GM23338 (cell line): ENCODE results near the gene FAM9A. TPM values are rescaled to one million over a fixed set of nuclear protein-coding genes. Genes with fewer than 3 reads are reported as not detected.

Experiments used
- ATAC-seq: fragments of 200-7000 bp; cut with Tn5 transposase; 3 replicates; pipeline ENCODE4 v1.9.1; 2020
- DNase-seq: peaks from one replicate; pipeline ENCODE4 v3.0.0-alpha.2; 2015; ENCODE audit warnings: low spot score
- H2AFZ ChIP-seq: fragments of 200-600 bp; sonication (generic); 2 replicates; pipeline ENCODE4 v1.8.0; 2016; ENCODE audit warnings: antibody characterized with exemption, mild to moderate bottlenecking, moderate library complexity
- H3F3A ChIP-seq: fragments of 200-600 bp; sonication (generic); replicated peaks from 2 replicates; pipeline ENCODE4 v1.8.0; 2017; ENCODE audit warnings: antibody characterized with exemption, mixed run types, low read depth
- H3K27ac ChIP-seq: fragments of 200-600 bp; sonication (generic); 2 replicates; pipeline ENCODE4 v1.6.1; 2016; ENCODE audit warnings: low read depth
- H3K27me3 ChIP-seq: fragments of 200-600 bp; sonication (generic); 2 replicates; pipeline ENCODE4 v1.8.0; 2016; ENCODE audit warnings: mild to moderate bottlenecking, mixed run types, moderate library complexity; ENCODE audit not compliant: insufficient read depth
- H3K36me3 ChIP-seq: fragments of 200-600 bp; sonication (generic); 2 replicates; pipeline ENCODE4 v1.8.0; 2016; ENCODE audit warnings: mild to moderate bottlenecking; ENCODE audit not compliant: insufficient read depth
- H3K4me1 ChIP-seq: fragments of 200-600 bp; sonication (generic); 2 replicates; pipeline ENCODE4 v1.8.0; 2016; ENCODE audit warnings: mild to moderate bottlenecking, moderate library complexity; ENCODE audit not compliant: insufficient read depth
- H3K4me2 ChIP-seq: fragments of 200-600 bp; sonication (generic); 2 replicates; pipeline ENCODE4 v1.7.1; 2017; ENCODE audit warnings: mixed run types
- H3K4me3 ChIP-seq: fragments of 200-600 bp; sonication (generic); 2 replicates; pipeline ENCODE4 v1.6.1; 2016; ENCODE audit warnings: mixed run types
- H3K79me2 ChIP-seq: fragments of 200-600 bp; sonication (generic); replicated peaks from 2 replicates; pipeline ENCODE4 v1.8.0; 2017; ENCODE audit warnings: mild to moderate bottlenecking; ENCODE audit not compliant: insufficient read depth
- H3K9me2 ChIP-seq: fragments of 200-600 bp; sonication (generic); 2 replicates; pipeline ENCODE4 v1.8.0; 2017; ENCODE audit not compliant: insufficient read depth
- H4K20me1 ChIP-seq: fragments of 200-600 bp; sonication (generic); replicated peaks from 2 replicates; pipeline ENCODE4 v1.8.0; 2017; ENCODE audit warnings: mild to moderate bottlenecking; ENCODE audit not compliant: insufficient read depth
- H3K27ac Mint-ChIP-seq: 2 replicates; pipeline ENCODE4 v1.8.0; 2020; ENCODE audit warnings: inconsistent platforms, mild to moderate bottlenecking, moderate library complexity, mixed read lengths
- H3K27me3 Mint-ChIP-seq: 3 replicates; pipeline ENCODE4 v1.8.0; 2022; ENCODE audit warnings: low read depth, mild to moderate bottlenecking, moderate library complexity, mixed read lengths, inconsistent platforms; ENCODE audit not compliant: insufficient read depth, poor library complexity
- H3K36me3 Mint-ChIP-seq: 3 replicates; pipeline ENCODE4 v1.8.0; 2021; ENCODE audit warnings: low read depth, mild to moderate bottlenecking, inconsistent platforms, moderate library complexity, mixed read lengths
- H3K4me1 Mint-ChIP-seq: 3 replicates; pipeline ENCODE4 v1.8.0; 2020; ENCODE audit warnings: mild to moderate bottlenecking, inconsistent platforms, mixed read lengths
- H3K4me3 Mint-ChIP-seq: 3 replicates; pipeline ENCODE4 v1.8.0; 2021; ENCODE audit warnings: moderate library complexity, mild to moderate bottlenecking, inconsistent platforms, mixed read lengths
- H3K9me3 Mint-ChIP-seq: 3 replicates; pipeline ENCODE4 v1.8.0; 2020; ENCODE audit warnings: moderate library complexity, mild to moderate bottlenecking, inconsistent platforms, mixed read lengths
- CREB1 ChIP-seq: fragments of 250-450 bp; sonication (Bioruptor Pico); IDR thresholded peaks from 2 replicates; pipeline ENCODE4 v1.5.0; 2020; ENCODE audit warnings: low read depth, mild to moderate bottlenecking, moderate library complexity
- EZH2 ChIP-seq: fragments of 200-600 bp; sonication (generic); IDR thresholded peaks from one replicate; pipeline ENCODE4 v1.8.0; 2017; ENCODE audit warnings: antibody characterized with exemption, mild to moderate bottlenecking, low read depth; ENCODE audit not compliant: unreplicated experiment
- REST ChIP-seq: IDR thresholded peaks from one replicate; pipeline ENCODE4 v1.6.1; 2018; ENCODE audit warnings: antibody characterized with exemption; ENCODE audit not compliant: unreplicated experiment
- ZNF331 ChIP-seq: fragments of 250-450 bp; sonication (Bioruptor Pico); IDR thresholded peaks from 2 replicates; pipeline ENCODE4 v1.5.0; 2020; ENCODE audit warnings: low read depth, mild to moderate bottlenecking, moderate library complexity
- polyA plus RNA-seq: library from polyadenylated mRNA; unstranded; fragments of >200 nt; fragmentation: Nextera tagmentation; extraction: Ambion mirVana; gene quantifications from 2 replicates; pipeline ENCODE4 v1.2.1, GENCODE V29; 2016
- total RNA-seq: library from RNA; depleted of rRNA; stranded (reverse); fragments of >200 nt; shearing (Covaris generic); gene quantifications from 2 replicates; pipeline ENCODE4 v1.2.3, GENCODE V29; 2014; rRNA removed

The FAM9A gene
- total and polyA plus RNA-seq, 2 experiments from 2014 or later: not detected

GRCh38 chrX:8741981-8742380, 59.2 kb downstream of the FAM9A start:
- Histone ChIP-seq H3K9me2 (no peaks in the 10 kb centered on the region), H3K27ac (no peak overlapping the region), H3K4me1 (no peaks in the 10 kb centered on the region), H4K20me1 (no peaks in the 10 kb centered on the region), H3K79me2 (no peaks in the 10 kb centered on the region), H3F3A (no peaks in the 10 kb centered on the region), H3K36me3 (no peaks in the 10 kb centered on the region), H3K27me3 (no peaks in the 10 kb centered on the region), H3K4me2 (no peak overlapping the region), H3K4me3 (no peak overlapping the region), H2AFZ (no peak overlapping the region)
- DNase-seq: no peak
- Mint-ChIP-seq H3K36me3 (no peaks in the 10 kb centered on the region), H3K27ac (no peak overlapping the region), H3K27me3 (no peaks in the 10 kb centered on the region), H3K4me1 (peaks cover 10% of the 10 kb centered on the region; the same call in 2 of the 3 replicates), H3K9me3 (no peaks in the 10 kb centered on the region), H3K4me3 (no peak overlapping the region)
- ATAC-seq: no peak
- TF ChIP-seq REST: no peak
- no peak for TF ChIP-seq CREB1 (CRISPR knock-in tag)
- no peak for TF ChIP-seq EZH2
- no peak for TF ChIP-seq ZNF331 (CRISPR knock-in tag)

Other genes starting within 250 kb of the FAM9A start
- 65.7 and 68.5 TPM in 2 replicates for gene ANOS1, start 69.2 kb downstream of the FAM9A start, total RNA-seq
- 20.8 and 21.8 TPM in 2 replicates for gene ANOS1, start 69.2 kb downstream of the FAM9A start, polyA plus RNA-seq
- not detected in 2 replicates for gene FAM9B, start 232.7 kb upstream of the FAM9A start, total RNA-seq
- gene FAM9B, start 232.7 kb upstream of the FAM9A start, polyA plus RNA-seq: not detected in 2 replicates